WTC11 (cell line): ENCODE data around the gene DDN. TPM values are rescaled to one million over a fixed set of nuclear protein-coding genes. Genes with fewer than 3 reads are reported as not detected.

Experiments
- ATAC-seq: fragments of 200-7000 bp; cut with Tn5 transposase; 2 replicates; pipeline ENCODE4 v1.10.0; 2021; ENCODE audit warnings: mild to moderate bottlenecking, moderate library complexity
- CTCF ChIA-PET: fragments of 300-600 bp; sonication (Branson Sonifier 250); formaldehyde crosslinking; loops from one replicate; lab custom pipeline; 2021; ENCODE audit warnings: antibody characterized with exemption; lab: Charles Lee
- POLR2A ChIA-PET: fragments of 350-600 bp; sonication (Branson Sonifier 250); formaldehyde crosslinking; loops from one replicate; lab custom pipeline; 2021; ENCODE audit warnings: antibody characterized with exemption; lab: Charles Lee
- DNase-seq: peaks from one replicate; pipeline ENCODE4 v3.0.0; 2021; ENCODE audit warnings: low spot score
- H3K27ac Mint-ChIP-seq: 2 replicates; pipeline ENCODE4 v1.8.0; 2021; ENCODE audit warnings: mixed read lengths
- H3K27me3 Mint-ChIP-seq: 2 replicates; pipeline ENCODE4 v1.8.0; 2021; ENCODE audit warnings: low read depth, mild to moderate bottlenecking, moderate library complexity, mixed read lengths
- H3K36me3 Mint-ChIP-seq: 2 replicates; pipeline ENCODE4 v1.8.0; 2021; ENCODE audit warnings: mixed read lengths
- H3K4me1 Mint-ChIP-seq: 2 replicates; pipeline ENCODE4 v1.8.0; 2022; ENCODE audit warnings: mixed read lengths
- H3K4me3 Mint-ChIP-seq: 2 replicates; pipeline ENCODE4 v1.8.0; 2021; ENCODE audit warnings: mild to moderate bottlenecking, moderate library complexity, mixed read lengths
- H3K9me3 Mint-ChIP-seq: 2 replicates; pipeline ENCODE4 v1.8.0; 2021; ENCODE audit warnings: mixed read lengths
- ATF2 ChIP-seq: sonication (generic); formaldehyde crosslinking; IDR thresholded peaks from 2 replicates; pipeline ENCODE4 v1.8.1; 2022; ENCODE audit warnings: low read depth, missing genetic modification reagents, borderline replicate concordance
- E2F1 ChIP-seq: sonication (generic); formaldehyde crosslinking; IDR thresholded peaks from 2 replicates; pipeline ENCODE4 v1.8.0; 2022; ENCODE audit warnings: mild to moderate bottlenecking, missing genetic modification reagents
- ETV6 ChIP-seq: sonication (generic); formaldehyde crosslinking; IDR thresholded peaks from 2 replicates; pipeline ENCODE4 v1.8.1; 2022; ENCODE audit warnings: mild to moderate bottlenecking, missing genetic modification reagents
- FOXK1 ChIP-seq: sonication (generic); formaldehyde crosslinking; IDR thresholded peaks from 2 replicates; pipeline ENCODE4 v1.8.0; 2022; ENCODE audit warnings: mild to moderate bottlenecking, moderate library complexity, missing genetic modification reagents
- GABPB1 ChIP-seq: sonication (generic); formaldehyde crosslinking; IDR thresholded peaks from 2 replicates; pipeline ENCODE4 v1.8.1; 2023; ENCODE audit warnings: mild to moderate bottlenecking, missing genetic modification reagents
- HMGXB4 ChIP-seq: sonication (generic); formaldehyde crosslinking; IDR thresholded peaks from 2 replicates; pipeline ENCODE4 v1.8.1; 2023; ENCODE audit warnings: mild to moderate bottlenecking, moderate library complexity, missing genetic modification reagents
- IRF1 ChIP-seq: sonication (generic); formaldehyde crosslinking; IDR thresholded peaks from 2 replicates; pipeline ENCODE4 v1.8.0; 2023; ENCODE audit warnings: missing genetic modification reagents
- MYBL2 ChIP-seq: sonication (generic); formaldehyde crosslinking; IDR thresholded peaks from 2 replicates; pipeline ENCODE4 v1.8.1; 2023; ENCODE audit warnings: mild to moderate bottlenecking, moderate library complexity, missing genetic modification reagents
- NFYB ChIP-seq: sonication (generic); formaldehyde crosslinking; conservative IDR thresholded peaks from 2 replicates; pipeline ENCODE4 v1.8.0; 2022; ENCODE audit warnings: low read depth, missing genetic modification reagents
- NR2C2 ChIP-seq: sonication (generic); formaldehyde crosslinking; IDR thresholded peaks from 2 replicates; pipeline ENCODE4 v1.8.0; 2022; ENCODE audit warnings: mild to moderate bottlenecking, missing genetic modification reagents
- STAT6 ChIP-seq: sonication (generic); formaldehyde crosslinking; conservative IDR thresholded peaks from 2 replicates; pipeline ENCODE4 v1.8.1; 2023; ENCODE audit warnings: mild to moderate bottlenecking, low read depth, missing genetic modification reagents, moderate library complexity
- USF2 ChIP-seq: sonication (generic); formaldehyde crosslinking; IDR thresholded peaks from 2 replicates; pipeline ENCODE4 v1.8.1; 2023; ENCODE audit warnings: mild to moderate bottlenecking, missing genetic modification reagents, moderate library complexity
- ZBTB21 ChIP-seq: sonication (generic); formaldehyde crosslinking; IDR thresholded peaks from 2 replicates; pipeline ENCODE4 v1.8.1; 2023; ENCODE audit warnings: mild to moderate bottlenecking, missing genetic modification reagents, borderline replicate concordance
- ZNF396 ChIP-seq: fragments of 250-450 bp; sonication (Bioruptor Pico); IDR thresholded peaks from 2 replicates; pipeline ENCODE4 v1.8.0; 2021; ENCODE audit warnings: mild to moderate bottlenecking, moderate library complexity, borderline replicate concordance
- ZNF671 ChIP-seq: fragments of 250-450 bp; sonication (Bioruptor Pico); IDR thresholded peaks from 2 replicates; pipeline ENCODE4 v1.8.0; 2021; ENCODE audit warnings: mild to moderate bottlenecking
- total RNA-seq: library from RNA; stranded (reverse); gene quantifications from 3 replicates; pipeline ENCODE4 v1.2.3, GENCODE V29; 2021

The DDN gene
- total RNA-seq, 1 experiment from 2014 or later = 0.33 TPM

- no peak overlapping the region for H3K27ac Mint-ChIP-seq
- DNase-seq = no peak
- CTCF ChIA-PET = interaction anchor here (0.7 to 11.9 kb wide), 13 partner anchors 9 to 176 kb away, joined by 3 to 237 read pairs (median 4); partner anchors contain the start of genes CACNB3, PRKAG1, WNT1 and WNT10B
- no peaks in the 10 kb centered on the region for H3K9me3 Mint-ChIP-seq
- POLR2A ChIA-PET = interaction anchor here (1.4 kb wide), 1 partner anchor 14 kb away, joined by 3 read pairs; no protein-coding TSS in a partner anchor
- no peaks in the 10 kb centered on the region for H3K36me3 Mint-ChIP-seq
- no peak for TF ChIP-seq STAT6 (CRISPR knock-in tag)
- no peak for TF ChIP-seq FOXK1
- no peak for TF ChIP-seq NR2C2 (CRISPR knock-in tag)
- TF ChIP-seq NFYB (CRISPR knock-in tag) = no peak
- TF ChIP-seq MYBL2 (CRISPR knock-in tag) = no peak
- no peak for TF ChIP-seq ZBTB21 (CRISPR knock-in tag)
- peak overlapping the region; percentile 46; the same call in 1 of the 2 replicates for H3K4me3 Mint-ChIP-seq
- H3K27me3 Mint-ChIP-seq = peaks cover 76% of the 10 kb centered on the region
- H3K4me1 Mint-ChIP-seq = peaks cover 17% of the 10 kb centered on the region
- ATAC-seq = no peak
Observed at GRCh38 chr12:48994224-48995085, 4.7 kb downstream of the DDN start.

GRCh38 chr12:48993787-48994186, 5.4 kb downstream of the DDN start:
- Mint-ChIP-seq H3K9me3 (no peaks in the 10 kb centered on the region), H3K4me3 (no peak overlapping the region), H3K36me3 (no peaks in the 10 kb centered on the region), H3K27me3 (peaks cover 76% of the 10 kb centered on the region), H3K27ac (no peak overlapping the region), H3K4me1 (peaks cover 15% of the 10 kb centered on the region)
- POLR2A ChIA-PET = interaction anchor here (1.4 kb wide), 1 partner anchor 14 kb away, joined by 3 read pairs; no protein-coding TSS in a partner anchor
- TF ChIP-seq E2F1 (CRISPR knock-in tag) = no peak
- no peak for TF ChIP-seq ATF2 (CRISPR knock-in tag)
- no peak for TF ChIP-seq NR2C2 (CRISPR knock-in tag)
- no peak for TF ChIP-seq ETV6 (CRISPR knock-in tag)
- TF ChIP-seq GABPB1 (CRISPR knock-in tag) = no peak
- TF ChIP-seq USF2 (CRISPR knock-in tag) = no peak
- no peak for DNase-seq
- CTCF ChIA-PET = interaction anchor here (0.6 to 11.9 kb wide), 11 partner anchors 8 to 195 kb away, joined by 3 to 237 read pairs (median 4); partner anchors contain the start of genes WNT1 and WNT10B
- no peak for ATAC-seq

GRCh38 chr12:48991247-48992050, 7.7 kb downstream of the DDN start:
- no peak for ATAC-seq
- Mint-ChIP-seq H3K27ac (no peak overlapping the region), H3K4me1 (peaks cover 15% of the 10 kb centered on the region), H3K9me3 (no peaks in the 10 kb centered on the region), H3K27me3 (peaks cover 76% of the 10 kb centered on the region), H3K4me3 (no peak overlapping the region), H3K36me3 (no peaks in the 10 kb centered on the region)
- POLR2A ChIA-PET = no interaction called here
- no peak for DNase-seq
- CTCF ChIA-PET = interaction anchor here (0.6 to 11.9 kb wide), 7 partner anchors 11 to 342 kb away, joined by 3 to 237 read pairs (median 4); partner anchors contain the start of gene WNT1
- TF ChIP-seq ZBTB21 (CRISPR knock-in tag) (no peak), IRF1 (no peak), ZNF671 (CRISPR knock-in tag) (no peak), USF2 (CRISPR knock-in tag) (no peak), HMGXB4 (CRISPR knock-in tag) (no peak), NR2C2 (CRISPR knock-in tag) (no peak), ZNF396 (CRISPR knock-in tag) (no peak)
